H9 (cell line): ENCODE measurements around the gene XXYLT1. TPM values are rescaled to one million over a fixed set of nuclear protein-coding genes. Genes with fewer than 3 reads are reported as not detected.

Source experiments
- DNase-seq: peaks from one replicate; pipeline ENCODE4 v3.0.0-alpha.2; 2017
- H2AFZ ChIP-seq: one replicate; pipeline ENCODE4 v1.6.1; 2013; ENCODE audit warnings: mild to moderate bottlenecking, low read length, control low read depth, moderate library complexity
- H2AK5ac ChIP-seq: 2 replicates; pipeline ENCODE4 v1.6.1; 2013; ENCODE audit warnings: low read length, control low read depth, mixed read lengths; ENCODE audit not compliant: insufficient read length
- H2BK120ac ChIP-seq: one replicate; pipeline ENCODE4 v1.6.1; 2013; ENCODE audit warnings: low read depth, mild to moderate bottlenecking, low read length, control low read depth, inconsistent platforms; ENCODE audit not compliant: poor library complexity, severe bottlenecking
- H2BK12ac ChIP-seq: 2 replicates; pipeline ENCODE4 v1.6.1; 2013; ENCODE audit warnings: low read length, control low read depth, mixed read lengths, low read depth; ENCODE audit not compliant: insufficient read length
- H2BK15ac ChIP-seq: 2 replicates; pipeline ENCODE4 v1.6.1; 2013; ENCODE audit warnings: low read depth, low read length, control low read depth
- H2BK20ac ChIP-seq: one replicate; pipeline ENCODE4 v1.6.1; 2013; ENCODE audit warnings: low read depth, mild to moderate bottlenecking, low read length, control low read depth, inconsistent platforms; ENCODE audit not compliant: poor library complexity, severe bottlenecking
- H2BK5ac ChIP-seq: 2 replicates; pipeline ENCODE4 v1.6.1; 2013; ENCODE audit warnings: low read length, control low read depth, mixed read lengths; ENCODE audit not compliant: insufficient read length
- H3K14ac ChIP-seq: 2 replicates; pipeline ENCODE4 v1.6.1; 2013; ENCODE audit warnings: low read length, control low read depth; ENCODE audit not compliant: insufficient read depth
- H3K18ac ChIP-seq: 2 replicates; pipeline ENCODE4 v1.6.1; 2013; ENCODE audit warnings: low read depth, mild to moderate bottlenecking, mixed read lengths, low read length, control low read depth; ENCODE audit not compliant: insufficient read length
- H3K23ac ChIP-seq: 2 replicates; pipeline ENCODE4 v1.6.1; 2013; ENCODE audit warnings: low read length, control low read depth, mixed read lengths, low read depth; ENCODE audit not compliant: insufficient read length
- H3K23me2 ChIP-seq: 2 replicates; pipeline ENCODE4 v1.6.1; 2013; ENCODE audit warnings: low read depth, mild to moderate bottlenecking, mixed read lengths, low read length, control low read depth; ENCODE audit not compliant: insufficient read length, poor library complexity, severe bottlenecking
- H3K27ac ChIP-seq: 2 replicates; pipeline ENCODE4 v1.5.1; 2013; ENCODE audit warnings: low read length, control low read depth, mixed read lengths, low read depth; ENCODE audit not compliant: insufficient read length
- H3K27me3 ChIP-seq: 2 replicates; pipeline ENCODE4 v1.6.1; 2013; ENCODE audit warnings: low read length, control low read depth, inconsistent platforms; ENCODE audit not compliant: insufficient read depth
- H3K4ac ChIP-seq: 2 replicates; pipeline ENCODE4 v1.6.1; 2013; ENCODE audit warnings: low read depth, mild to moderate bottlenecking, control low read depth, inconsistent platforms, low read length, moderate library complexity
- H3K4me1 ChIP-seq: 2 replicates; pipeline ENCODE4 v1.6.1; 2013; ENCODE audit warnings: low read length, control low read depth, inconsistent platforms; ENCODE audit not compliant: insufficient read depth
- H3K4me2 ChIP-seq: 2 replicates; pipeline ENCODE4 v1.6.1; 2013; ENCODE audit warnings: low read length, control low read depth, mixed read lengths; ENCODE audit not compliant: insufficient read length, insufficient read depth
- H3K56ac ChIP-seq: 2 replicates; pipeline ENCODE4 v1.6.1; 2013; ENCODE audit warnings: low read depth, mild to moderate bottlenecking, mixed read lengths, low read length, control low read depth; ENCODE audit not compliant: insufficient read length
- H3K79me1 ChIP-seq: 2 replicates; pipeline ENCODE4 v1.6.1; 2013; ENCODE audit warnings: low read depth, mild to moderate bottlenecking, moderate library complexity, low read length, control low read depth, inconsistent platforms; ENCODE audit not compliant: insufficient read depth, poor library complexity, severe bottlenecking
- H3K79me2 ChIP-seq: 2 replicates; pipeline ENCODE4 v1.6.1; 2013; ENCODE audit warnings: low read length, control low read depth, inconsistent platforms; ENCODE audit not compliant: insufficient read depth
- H3K9ac ChIP-seq: 2 replicates; pipeline ENCODE4 v1.6.1; 2013; ENCODE audit warnings: low read length, control low read depth, mixed read lengths; ENCODE audit not compliant: insufficient read length; ENCODE audit errors: extremely low read depth
- H3K9me3 ChIP-seq: one replicate; pipeline ENCODE4 v1.6.1; 2013; ENCODE audit warnings: low read depth, low read length, inconsistent platforms; ENCODE audit not compliant: control insufficient read depth
- H3T11ph ChIP-seq: one replicate; pipeline ENCODE4 v1.6.1; 2013; ENCODE audit warnings: mild to moderate bottlenecking, low read length, control low read depth, inconsistent platforms
- H4K20me1 ChIP-seq: one replicate; pipeline ENCODE4 v1.6.1; 2013; ENCODE audit not compliant: control insufficient read depth, insufficient read length, insufficient read depth
- H4K5ac ChIP-seq: 2 replicates; pipeline ENCODE4 v1.6.1; 2013; ENCODE audit warnings: low read depth, mild to moderate bottlenecking, mixed read lengths, low read length, control low read depth; ENCODE audit not compliant: insufficient read length
- H4K8ac ChIP-seq: replicated peaks from 2 replicates; pipeline ENCODE4 v1.6.1; 2013; ENCODE audit warnings: low read length, control low read depth, mixed read lengths, low read depth; ENCODE audit not compliant: insufficient read length
- H4K91ac ChIP-seq: 2 replicates; pipeline ENCODE4 v1.6.1; 2013; ENCODE audit warnings: low read depth, mild to moderate bottlenecking, moderate library complexity, mixed read lengths, low read length, control low read depth; ENCODE audit not compliant: insufficient read length
- H3K27ac Mint-ChIP-seq, 3 experiments: 2 replicates in 2 of 3; 3 replicates in 1 of 3; pipeline ENCODE4 v1.8.0; 2020 to 2021; ENCODE audit warnings: mixed read lengths in 3 of 3, mild to moderate bottlenecking in 1 of 3, moderate library complexity in 1 of 3
- H3K27me3 Mint-ChIP-seq: 2 replicates; pipeline ENCODE4 v1.8.0; 2021; ENCODE audit warnings: low read depth, mild to moderate bottlenecking, moderate library complexity, mixed read lengths
- H3K36me3 Mint-ChIP-seq, 3 experiments: 2 replicates in 2 of 3; 3 replicates in 1 of 3; pipeline ENCODE4 v1.8.0; 2020 to 2021; ENCODE audit warnings: low read depth in 3 of 3, mixed read lengths in 3 of 3; ENCODE audit not compliant: insufficient read depth in 1 of 3
- H3K4me1 Mint-ChIP-seq, 2 experiments: 2 replicates each; pipeline ENCODE4 v1.8.0; 2020; ENCODE audit warnings: mixed read lengths in 2 of 2
- H3K4me3 Mint-ChIP-seq, 2 experiments: 2 replicates in 1 of 2; 3 replicates in 1 of 2; pipeline ENCODE4 v1.8.0; 2020 to 2021; ENCODE audit warnings: mild to moderate bottlenecking in 2 of 2, mixed read lengths in 2 of 2, moderate library complexity in 1 of 2
- H3K9me3 Mint-ChIP-seq, 2 experiments: 2 replicates in 1 of 2; 3 replicates in 1 of 2; pipeline ENCODE4 v1.8.0; 2020; ENCODE audit warnings: mild to moderate bottlenecking in 2 of 2, mixed read lengths in 2 of 2, moderate library complexity in 1 of 2
- WGBS: extraction: QIAGEN DNeasy Blood & Tissue Kit; methylation state at CpG from one replicate; pipeline ENCODE4 v1.1.7; 2013; ENCODE audit warnings: missing lambda C conversion rate, low lambda C conversion rate, mixed read lengths; ENCODE audit not compliant: insufficient read length; ENCODE audit errors: extremely low coverage; 5-methylcytosine and 5-hydroxymethylcytosine counted together
- total RNA-seq: library from RNA; stranded (reverse); gene quantifications from 2 replicates; pipeline ENCODE4 v1.2.1, GENCODE V29; 2021
- TF ChIP-seq, protein P1 (sequence below): fragments of 200-600 bp; sonication (generic); conservative IDR thresholded peaks from 3 replicates; pipeline ENCODE4 v1.8.0; 2021; ENCODE audit warnings: antibody characterized with exemption, mild to moderate bottlenecking

XXYLT1 gene
- total RNA-seq, 1 experiment from 2014 or later: 22.7 TPM

DNA sequence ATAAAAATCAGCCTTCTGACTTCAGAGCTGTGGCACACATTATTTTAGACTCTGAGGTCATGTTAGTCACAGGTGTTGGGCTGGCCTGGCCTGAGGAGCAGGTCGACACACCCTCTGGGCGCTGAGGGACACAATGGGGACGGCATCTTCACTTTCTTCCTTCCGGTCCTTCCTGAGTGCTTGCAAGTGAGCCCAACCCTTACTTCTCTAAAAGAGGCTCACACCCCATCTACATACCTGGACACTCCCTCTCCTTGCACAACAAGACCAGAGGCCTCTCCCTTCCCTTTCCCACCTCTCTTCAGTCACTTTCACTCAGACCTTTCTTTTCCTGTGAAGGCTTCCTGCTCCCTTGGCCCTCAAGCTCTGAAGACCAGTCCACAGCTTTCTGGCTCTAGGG, 85.4 kb downstream of the XXYLT1 start:
- no peaks in the 10 kb centered on the region for H3K9me3 Mint-ChIP-seq
- Histone ChIP-seq H3K23ac (no peak overlapping the region), H3K14ac (no peak overlapping the region; the same call in 1 of the 2 replicates), H3K9me3 (no peaks in the 10 kb centered on the region), H2BK12ac (no peak overlapping the region), H2BK15ac (no peak overlapping the region), H3K79me1 (no peaks in the 10 kb centered on the region), H3K18ac (peak overlapping the region; percentile 7), H3K4me2 (no peak overlapping the region), H4K8ac (no peak overlapping the region), H3K9ac (no peak overlapping the region), H4K91ac (no peak overlapping the region), H3K27ac (no peak overlapping the region), H4K20me1 (no peaks in the 10 kb centered on the region), H2BK120ac (no peak overlapping the region), H2BK5ac (no peak overlapping the region), H3K23me2 (no peaks in the 10 kb centered on the region), H3K79me2 (no peaks in the 10 kb centered on the region; the same call in 1 of the 2 replicates), H4K5ac (no peak overlapping the region), H3T11ph (no peak overlapping the region), H3K4me1 (peaks cover 21% of the 10 kb centered on the region), H3K27me3 (no peaks in the 10 kb centered on the region), H2AFZ (no peak overlapping the region), H3K4ac (no peak overlapping the region), H2AK5ac (no peak overlapping the region), H3K56ac (no peak overlapping the region), H2BK20ac (no peak overlapping the region)
- no peak for DNase-seq
- H3K27ac Mint-ChIP-seq: peak overlapping the region in 2 of 3 experiments; percentile 65 to 66; a peak in 3 of 7 replicates
- peaks cover 0 to 4% (median 4%) of the 10 kb centered on the region in 3 experiments; a peak in 4 of 7 replicates for H3K36me3 Mint-ChIP-seq
- H3K4me1 Mint-ChIP-seq: peaks cover 52 to 62% of the 10 kb centered on the region in 2 experiments
- no CpG with 5 or more reads among the region's 4 CpGs for WGBS
- no peak overlapping the region for H3K4me3 Mint-ChIP-seq
- TF ChIP-seq, protein P1, sequence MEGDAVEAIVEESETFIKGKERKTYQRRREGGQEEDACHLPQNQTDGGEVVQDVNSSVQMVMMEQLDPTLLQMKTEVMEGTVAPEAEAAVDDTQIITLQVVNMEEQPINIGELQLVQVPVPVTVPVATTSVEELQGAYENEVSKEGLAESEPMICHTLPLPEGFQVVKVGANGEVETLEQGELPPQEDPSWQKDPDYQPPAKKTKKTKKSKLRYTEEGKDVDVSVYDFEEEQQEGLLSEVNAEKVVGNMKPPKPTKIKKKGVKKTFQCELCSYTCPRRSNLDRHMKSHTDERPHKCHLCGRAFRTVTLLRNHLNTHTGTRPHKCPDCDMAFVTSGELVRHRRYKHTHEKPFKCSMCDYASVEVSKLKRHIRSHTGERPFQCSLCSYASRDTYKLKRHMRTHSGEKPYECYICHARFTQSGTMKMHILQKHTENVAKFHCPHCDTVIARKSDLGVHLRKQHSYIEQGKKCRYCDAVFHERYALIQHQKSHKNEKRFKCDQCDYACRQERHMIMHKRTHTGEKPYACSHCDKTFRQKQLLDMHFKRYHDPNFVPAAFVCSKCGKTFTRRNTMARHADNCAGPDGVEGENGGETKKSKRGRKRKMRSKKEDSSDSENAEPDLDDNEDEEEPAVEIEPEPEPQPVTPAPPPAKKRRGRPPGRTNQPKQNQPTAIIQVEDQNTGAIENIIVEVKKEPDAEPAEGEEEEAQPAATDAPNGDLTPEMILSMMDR: no peak
- H3K27me3 Mint-ChIP-seq: no peaks in the 10 kb centered on the region
